NCI-H69 (cell line): ENCODE measurements around the gene ABR.
"Not testable (repeated sequence)": the region's sequence is repeated elsewhere in the genome, so short reads cannot be mapped to it uniquely, and the experiment has no call there.

Experiments
- DNase-seq: peaks from one replicate; lab custom pipeline; 2025; lab: John Stamatoyannopoulos, UW

Gene ABR

GRCh38 chr17:983921-984320 is 195.9 kb downstream of the ABR start:
- DNase-seq, result no peak

GRCh38 chr17:981292-981658 is 198.5 kb downstream of the ABR start:
- DNase-seq, result no peak

- DNase-seq, result peak; percentile 84
These were observed 199.1 kb downstream of the ABR start for GRCh38 chr17:980406-981291.

- peak; percentile 79 for DNase-seq
These were observed 200.0 kb downstream of the ABR start, which contains the start of gene NXN for GRCh38 chr17:979539-980405. Gene NXN (minus strand): TSS chr17:979776.

GRCh38 chr17:979212-979538 is 200.6 kb downstream of the ABR start:
- no peak for DNase-seq

GRCh38 chr17:978103-979093 is 201.4 kb downstream of the ABR start:
- DNase-seq, result peak; percentile 65

- DNase-seq, result no peak
These were observed 202.6 kb downstream of the ABR start for GRCh38 chr17:977166-977565.

- DNase-seq, result no peak
These were observed 203.5 kb downstream of the ABR start for GRCh38 chr17:976312-976711.

- DNase-seq, result no peak
These were observed 204.3 kb downstream of the ABR start for GRCh38 chr17:975371-975915.

- DNase-seq, result not testable (repeated sequence)
These were observed 205.0 kb downstream of the ABR start for GRCh38 chr17:974778-975177.

- no peak for DNase-seq
These were observed 206.7 kb downstream of the ABR start for GRCh38 chr17:973053-973452.

GRCh38 chr17:971861-972260 is 207.9 kb downstream of the ABR start:
- DNase-seq, result not testable (repeated sequence)

- peak; percentile 57 for DNase-seq
These were observed 209.4 kb downstream of the ABR start for GRCh38 chr17:970364-970763.

GRCh38 chr17:969811-970355 is 209.9 kb downstream of the ABR start:
- peak; percentile 78 for DNase-seq

- DNase-seq, result peak; percentile 44
These were observed 210.7 kb downstream of the ABR start for GRCh38 chr17:968812-969730.

GRCh38 chr17:967122-967521 is 212.7 kb downstream of the ABR start:
- no peak for DNase-seq

GRCh38 chr17:965311-965989 is 214.3 kb downstream of the ABR start:
- DNase-seq, result no peak

- peak; percentile 64 for DNase-seq
These were observed 214.9 kb downstream of the ABR start for GRCh38 chr17:964876-965275.

- no peak for DNase-seq
These were observed 217.1 kb downstream of the ABR start for GRCh38 chr17:962670-963069.

GRCh38 chr17:962166-962565 is 217.6 kb downstream of the ABR start:
- no peak for DNase-seq
